H9 (cell line): ENCODE measurements around the gene ENOX1. TPM values are rescaled to one million over a fixed set of nuclear protein-coding genes. Genes with fewer than 3 reads are reported as not detected.

Source experiments
- DNase-seq: peaks from one replicate; pipeline ENCODE4 v3.0.0-alpha.2; 2017
- H2AFZ ChIP-seq: one replicate; pipeline ENCODE4 v1.6.1; 2013; ENCODE audit warnings: mild to moderate bottlenecking, low read length, control low read depth, moderate library complexity
- H2AK5ac ChIP-seq: 2 replicates; pipeline ENCODE4 v1.6.1; 2013; ENCODE audit warnings: low read length, control low read depth, mixed read lengths; ENCODE audit not compliant: insufficient read length
- H2BK120ac ChIP-seq: one replicate; pipeline ENCODE4 v1.6.1; 2013; ENCODE audit warnings: low read depth, mild to moderate bottlenecking, low read length, control low read depth, inconsistent platforms; ENCODE audit not compliant: poor library complexity, severe bottlenecking
- H2BK12ac ChIP-seq: 2 replicates; pipeline ENCODE4 v1.6.1; 2013; ENCODE audit warnings: low read length, control low read depth, mixed read lengths, low read depth; ENCODE audit not compliant: insufficient read length
- H2BK15ac ChIP-seq: 2 replicates; pipeline ENCODE4 v1.6.1; 2013; ENCODE audit warnings: low read depth, low read length, control low read depth
- H2BK20ac ChIP-seq: one replicate; pipeline ENCODE4 v1.6.1; 2013; ENCODE audit warnings: low read depth, mild to moderate bottlenecking, low read length, control low read depth, inconsistent platforms; ENCODE audit not compliant: poor library complexity, severe bottlenecking
- H2BK5ac ChIP-seq: 2 replicates; pipeline ENCODE4 v1.6.1; 2013; ENCODE audit warnings: low read length, control low read depth, mixed read lengths; ENCODE audit not compliant: insufficient read length
- H3K14ac ChIP-seq: 2 replicates; pipeline ENCODE4 v1.6.1; 2013; ENCODE audit warnings: low read length, control low read depth; ENCODE audit not compliant: insufficient read depth
- H3K18ac ChIP-seq: 2 replicates; pipeline ENCODE4 v1.6.1; 2013; ENCODE audit warnings: low read depth, mild to moderate bottlenecking, mixed read lengths, low read length, control low read depth; ENCODE audit not compliant: insufficient read length
- H3K23ac ChIP-seq: 2 replicates; pipeline ENCODE4 v1.6.1; 2013; ENCODE audit warnings: low read length, control low read depth, mixed read lengths, low read depth; ENCODE audit not compliant: insufficient read length
- H3K23me2 ChIP-seq: 2 replicates; pipeline ENCODE4 v1.6.1; 2013; ENCODE audit warnings: low read depth, mild to moderate bottlenecking, mixed read lengths, low read length, control low read depth; ENCODE audit not compliant: insufficient read length, poor library complexity, severe bottlenecking
- H3K27ac ChIP-seq: 2 replicates; pipeline ENCODE4 v1.5.1; 2013; ENCODE audit warnings: low read length, control low read depth, mixed read lengths, low read depth; ENCODE audit not compliant: insufficient read length
- H3K27me3 ChIP-seq: 2 replicates; pipeline ENCODE4 v1.6.1; 2013; ENCODE audit warnings: low read length, control low read depth, inconsistent platforms; ENCODE audit not compliant: insufficient read depth
- H3K4ac ChIP-seq: 2 replicates; pipeline ENCODE4 v1.6.1; 2013; ENCODE audit warnings: low read depth, mild to moderate bottlenecking, control low read depth, inconsistent platforms, low read length, moderate library complexity
- H3K4me1 ChIP-seq: 2 replicates; pipeline ENCODE4 v1.6.1; 2013; ENCODE audit warnings: low read length, control low read depth, inconsistent platforms; ENCODE audit not compliant: insufficient read depth
- H3K4me2 ChIP-seq: 2 replicates; pipeline ENCODE4 v1.6.1; 2013; ENCODE audit warnings: low read length, control low read depth, mixed read lengths; ENCODE audit not compliant: insufficient read length, insufficient read depth
- H3K56ac ChIP-seq: 2 replicates; pipeline ENCODE4 v1.6.1; 2013; ENCODE audit warnings: low read depth, mild to moderate bottlenecking, mixed read lengths, low read length, control low read depth; ENCODE audit not compliant: insufficient read length
- H3K79me1 ChIP-seq: 2 replicates; pipeline ENCODE4 v1.6.1; 2013; ENCODE audit warnings: low read depth, mild to moderate bottlenecking, moderate library complexity, low read length, control low read depth, inconsistent platforms; ENCODE audit not compliant: insufficient read depth, poor library complexity, severe bottlenecking
- H3K79me2 ChIP-seq: 2 replicates; pipeline ENCODE4 v1.6.1; 2013; ENCODE audit warnings: low read length, control low read depth, inconsistent platforms; ENCODE audit not compliant: insufficient read depth
- H3K9ac ChIP-seq: 2 replicates; pipeline ENCODE4 v1.6.1; 2013; ENCODE audit warnings: low read length, control low read depth, mixed read lengths; ENCODE audit not compliant: insufficient read length; ENCODE audit errors: extremely low read depth
- H3K9me3 ChIP-seq: one replicate; pipeline ENCODE4 v1.6.1; 2013; ENCODE audit warnings: low read depth, low read length, inconsistent platforms; ENCODE audit not compliant: control insufficient read depth
- H3T11ph ChIP-seq: one replicate; pipeline ENCODE4 v1.6.1; 2013; ENCODE audit warnings: mild to moderate bottlenecking, low read length, control low read depth, inconsistent platforms
- H4K20me1 ChIP-seq: one replicate; pipeline ENCODE4 v1.6.1; 2013; ENCODE audit not compliant: control insufficient read depth, insufficient read length, insufficient read depth
- H4K5ac ChIP-seq: 2 replicates; pipeline ENCODE4 v1.6.1; 2013; ENCODE audit warnings: low read depth, mild to moderate bottlenecking, mixed read lengths, low read length, control low read depth; ENCODE audit not compliant: insufficient read length
- H4K8ac ChIP-seq: replicated peaks from 2 replicates; pipeline ENCODE4 v1.6.1; 2013; ENCODE audit warnings: low read length, control low read depth, mixed read lengths, low read depth; ENCODE audit not compliant: insufficient read length
- H4K91ac ChIP-seq: 2 replicates; pipeline ENCODE4 v1.6.1; 2013; ENCODE audit warnings: low read depth, mild to moderate bottlenecking, moderate library complexity, mixed read lengths, low read length, control low read depth; ENCODE audit not compliant: insufficient read length
- H3K27ac Mint-ChIP-seq, 3 experiments: 2 replicates in 2 of 3; 3 replicates in 1 of 3; pipeline ENCODE4 v1.8.0; 2020 to 2021; ENCODE audit warnings: mixed read lengths in 3 of 3, mild to moderate bottlenecking in 1 of 3, moderate library complexity in 1 of 3
- H3K27me3 Mint-ChIP-seq: 2 replicates; pipeline ENCODE4 v1.8.0; 2021; ENCODE audit warnings: low read depth, mild to moderate bottlenecking, moderate library complexity, mixed read lengths
- H3K36me3 Mint-ChIP-seq, 3 experiments: 2 replicates in 2 of 3; 3 replicates in 1 of 3; pipeline ENCODE4 v1.8.0; 2020 to 2021; ENCODE audit warnings: low read depth in 3 of 3, mixed read lengths in 3 of 3; ENCODE audit not compliant: insufficient read depth in 1 of 3
- H3K4me1 Mint-ChIP-seq, 2 experiments: 2 replicates each; pipeline ENCODE4 v1.8.0; 2020; ENCODE audit warnings: mixed read lengths in 2 of 2
- H3K4me3 Mint-ChIP-seq, 2 experiments: 2 replicates in 1 of 2; 3 replicates in 1 of 2; pipeline ENCODE4 v1.8.0; 2020 to 2021; ENCODE audit warnings: mild to moderate bottlenecking in 2 of 2, mixed read lengths in 2 of 2, moderate library complexity in 1 of 2
- H3K9me3 Mint-ChIP-seq, 2 experiments: 2 replicates in 1 of 2; 3 replicates in 1 of 2; pipeline ENCODE4 v1.8.0; 2020; ENCODE audit warnings: mild to moderate bottlenecking in 2 of 2, mixed read lengths in 2 of 2, moderate library complexity in 1 of 2
- CTCF ChIP-seq: fragments of 200-600 bp; sonication (generic); conservative IDR thresholded peaks from 3 replicates; pipeline ENCODE4 v1.8.0; 2021; ENCODE audit warnings: antibody characterized with exemption, mild to moderate bottlenecking
- total RNA-seq: library from RNA; stranded (reverse); gene quantifications from 2 replicates; pipeline ENCODE4 v1.2.1, GENCODE V29; 2021

ENOX1 gene
- total RNA-seq, 1 experiment from 2014 or later, result 0.24 TPM

- H3K9me3 Mint-ChIP-seq, result no peaks in the 10 kb centered on the region
- TF ChIP-seq CTCF, result no peak
- DNase-seq, result no peak
- H2BK120ac ChIP-seq, result no peak overlapping the region
- H3T11ph ChIP-seq, result no peak overlapping the region
- no peaks in the 10 kb centered on the region; the same call in 1 of the 2 replicates for H3K27me3 Mint-ChIP-seq
- H3K79me1 ChIP-seq, result no peaks in the 10 kb centered on the region
- H3K56ac ChIP-seq, result no peak overlapping the region
- peaks cover 5% of the 10 kb centered on the region in 2 experiments; a peak in 2 of 4 replicates for H3K4me1 Mint-ChIP-seq
- no peaks in the 10 kb centered on the region for H4K20me1 ChIP-seq
- no peaks in the 10 kb centered on the region for H3K36me3 Mint-ChIP-seq
- no peak overlapping the region for H3K14ac ChIP-seq
- H2BK15ac ChIP-seq, result no peak overlapping the region
- no peaks in the 10 kb centered on the region for H3K4me1 ChIP-seq
- no peak overlapping the region for H3K18ac ChIP-seq
- H2AK5ac ChIP-seq, result no peak overlapping the region
- no peak overlapping the region for H2BK12ac ChIP-seq
- no peak overlapping the region for H3K4ac ChIP-seq
- H3K9me3 ChIP-seq, result no peaks in the 10 kb centered on the region
- H3K23me2 ChIP-seq, result no peaks in the 10 kb centered on the region
- H3K27ac Mint-ChIP-seq, result no peak overlapping the region
- H2BK5ac ChIP-seq, result no peak overlapping the region
- H4K8ac ChIP-seq, result no peak overlapping the region
- no peak overlapping the region for H2BK20ac ChIP-seq
- H3K27me3 ChIP-seq, result no peaks in the 10 kb centered on the region
- no peak overlapping the region for H3K27ac ChIP-seq
- H3K4me3 Mint-ChIP-seq, result no peak overlapping the region
- no peak overlapping the region for H2AFZ ChIP-seq
- no peak overlapping the region for H3K9ac ChIP-seq
- no peak overlapping the region for H4K5ac ChIP-seq
- no peak overlapping the region for H3K23ac ChIP-seq
- H3K79me2 ChIP-seq, result no peaks in the 10 kb centered on the region
- H3K4me2 ChIP-seq, result no peak overlapping the region
- H4K91ac ChIP-seq, result no peak overlapping the region
Observed at GRCh38 chr13:43239275-43239840, 547.4 kb downstream of the ENOX1 start.
